Fibroblast of skin of right quadriceps (primary cell): ENCODE measurements around the gene GOLT1A.

Source experiments
- DNase-seq: peaks from one replicate; pipeline ENCODE4 v3.0.0-alpha.2; 2013

Gene GOLT1A

GRCh38 chr1:204216880-204217647 lies 3.3 kb upstream of the GOLT1A start:
- DNase-seq, result no peak

DNA sequence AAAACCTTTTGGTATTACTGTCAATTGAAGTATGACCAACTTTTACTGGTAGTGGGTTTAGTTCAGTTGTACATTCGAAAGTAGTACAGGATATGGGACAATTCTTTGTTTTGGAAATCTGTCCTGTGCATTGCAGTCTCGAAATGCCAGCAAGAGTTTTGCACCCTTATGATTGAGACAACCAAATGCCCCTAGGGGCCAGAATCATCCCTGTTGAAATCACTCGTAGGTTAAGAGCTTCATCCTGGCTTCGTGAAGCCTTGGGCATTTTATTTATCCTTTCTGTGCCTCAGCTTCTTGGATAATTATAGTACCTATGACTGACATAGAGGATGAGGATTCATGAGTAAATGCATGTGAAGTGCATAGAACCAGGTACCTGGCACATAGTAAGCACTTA lies 2.4 kb upstream of the GOLT1A start:
- no peak for DNase-seq

DNA sequence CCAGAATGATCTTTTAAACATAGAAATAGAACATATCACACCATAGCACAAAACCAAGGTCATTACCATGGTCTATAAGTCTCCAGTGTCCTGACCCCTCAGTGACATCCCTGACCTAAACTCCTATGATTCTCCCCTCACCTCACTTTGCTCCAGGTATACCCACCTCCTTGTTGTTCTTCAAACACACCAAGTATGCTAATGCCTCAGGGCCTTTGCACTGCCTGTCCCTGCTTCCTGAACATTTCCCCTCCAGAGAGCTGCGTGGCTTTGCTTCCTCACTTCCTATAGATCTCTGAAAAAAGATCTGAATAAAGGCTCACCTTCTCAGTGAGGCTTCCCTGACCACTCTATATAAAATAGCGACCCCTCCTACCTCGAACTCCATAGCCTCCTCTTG lies 1.1 kb downstream of the GOLT1A start:
- no peak for DNase-seq

DNA sequence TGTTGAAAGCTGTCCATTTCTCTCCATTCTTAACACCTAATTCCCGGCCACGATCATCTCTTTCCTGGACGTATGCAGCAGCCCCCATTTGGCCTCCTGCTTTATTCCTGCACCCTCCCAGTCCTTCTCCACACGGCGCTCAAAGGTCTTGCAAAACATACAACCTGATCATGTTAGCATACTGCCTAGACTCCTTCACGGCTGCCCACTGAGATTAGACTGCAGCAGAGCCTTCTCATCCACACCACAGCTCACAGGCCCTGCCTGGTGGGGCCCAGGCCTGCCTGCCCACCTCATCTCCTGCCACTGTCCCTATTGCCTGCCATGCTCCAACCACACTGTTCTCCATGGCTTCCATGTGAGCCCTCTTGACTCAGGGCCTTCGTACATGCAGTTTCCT lies 2.7 kb downstream of the GOLT1A start:
- no peak for DNase-seq

- DNase-seq, result no peak
Measured at GRCh38 chr1:204207136-204207616, 6.6 kb downstream of the GOLT1A start.

GRCh38 chr1:204206121-204206520 lies 7.7 kb downstream of the GOLT1A start:
- no peak for DNase-seq

DNA sequence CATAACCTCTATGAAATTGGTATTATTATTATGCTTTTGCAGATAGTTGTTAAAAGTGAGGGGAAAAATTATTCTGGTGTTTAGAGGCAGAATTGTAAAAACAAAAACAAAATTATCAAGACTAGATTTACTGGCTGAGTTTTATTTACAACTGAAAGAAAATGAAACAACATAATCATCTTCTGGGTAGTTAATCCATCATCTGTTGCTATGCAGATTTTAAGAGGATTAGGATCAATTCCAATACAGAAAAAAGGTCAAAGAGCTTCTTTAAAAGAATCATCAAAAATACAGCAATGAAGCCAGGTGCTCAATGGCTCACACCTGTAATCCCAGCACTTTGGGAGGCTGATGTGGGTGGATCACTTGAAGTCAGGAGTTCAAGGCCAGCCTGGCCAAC lies 8.3 kb downstream of the GOLT1A start:
- DNase-seq, result no peak

- no peak for DNase-seq
Measured at GRCh38 chr1:204204944-204205343, 8.8 kb downstream of the GOLT1A start.

DNA sequence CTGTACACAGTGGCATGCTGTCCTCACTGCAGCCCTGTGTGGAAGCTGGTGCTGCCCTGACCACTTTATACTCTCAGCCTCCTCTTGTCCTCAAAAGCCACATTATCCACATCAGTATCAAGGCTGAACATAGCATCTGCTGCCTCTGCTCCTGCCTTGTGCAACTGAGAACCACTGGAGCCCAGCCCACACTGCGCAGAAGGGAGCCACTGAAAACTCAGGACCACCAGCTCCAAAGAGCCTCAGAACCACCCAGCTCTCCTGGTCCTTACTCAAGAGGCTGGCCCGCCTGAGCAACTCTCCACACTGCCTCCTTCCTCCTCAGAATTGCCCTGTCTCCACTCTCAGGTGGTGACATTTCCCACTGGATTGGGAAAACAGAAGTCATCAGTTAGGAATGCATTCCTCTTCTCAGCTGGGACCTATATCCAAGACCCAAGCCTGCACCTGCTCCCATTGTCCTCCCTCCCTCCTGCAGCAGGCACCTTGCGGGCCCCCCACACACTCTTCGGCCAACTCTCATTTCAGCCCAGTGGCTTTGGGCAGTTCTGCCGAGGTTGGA lies 10.5 kb downstream of the GOLT1A start:
- no peak for DNase-seq

- no peak for DNase-seq
Measured at GRCh38 chr1:204202481-204202880, 11.3 kb downstream of the GOLT1A start.

GRCh38 chr1:204201348-204202040 lies 12.3 kb downstream of the GOLT1A start:
- no peak for DNase-seq

- DNase-seq, result no peak
Measured at GRCh38 chr1:204199579-204199978, 14.2 kb downstream of the GOLT1A start.

GRCh38 chr1:204198348-204199340 lies 15.1 kb downstream of the GOLT1A start:
- DNase-seq, result peak; percentile 82

GRCh38 chr1:204197068-204197467 lies 16.7 kb downstream of the GOLT1A start:
- DNase-seq, result no peak

DNA sequence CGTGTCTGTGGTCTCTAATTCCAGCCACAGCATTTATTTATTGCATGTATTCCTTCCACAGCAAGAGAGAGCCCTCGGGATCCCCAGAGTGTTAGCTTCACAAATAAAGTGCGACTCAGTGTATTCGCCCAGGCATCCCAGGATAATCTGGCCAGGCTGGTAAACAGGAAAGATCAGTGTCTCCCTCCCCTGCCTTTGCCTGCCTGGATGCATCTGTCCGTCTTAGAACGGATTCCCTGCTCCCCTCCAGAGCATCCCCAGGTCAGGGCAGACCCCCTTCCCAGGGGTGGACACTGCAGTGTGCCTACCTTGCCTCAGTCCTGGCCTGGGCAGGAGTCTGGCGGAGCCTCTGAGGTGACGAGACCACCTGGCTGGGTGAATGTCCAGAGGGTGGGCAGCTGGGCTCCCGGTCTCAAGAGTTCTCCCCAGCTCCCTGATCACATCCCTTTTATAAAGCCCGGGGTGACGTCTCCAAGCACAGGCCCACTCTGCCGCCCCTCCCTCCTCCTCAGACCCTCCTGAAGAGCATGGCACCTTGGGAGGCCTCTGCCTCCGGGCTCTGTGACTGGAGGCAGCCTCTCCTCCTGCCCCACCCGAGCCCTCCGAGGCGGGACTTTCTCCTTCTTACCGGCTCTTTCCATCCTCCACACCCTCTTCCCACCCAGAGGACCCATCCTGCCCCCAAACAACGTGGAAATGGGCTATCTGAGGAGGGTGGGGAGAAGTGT lies 17.6 kb downstream of the GOLT1A start, which contains the start of gene KISS1:
TSS of gene KISS1 (minus strand) at position 424 of the 728 bp plus-strand sequence. CDS start 3,615 bp downstream, outside the sequence.
- no peak for DNase-seq

GRCh38 chr1:204194771-204195170 lies 19.0 kb downstream of the GOLT1A start:
- no peak for DNase-seq

- DNase-seq, result no peak
Measured at GRCh38 chr1:204194080-204194479, 19.7 kb downstream of the GOLT1A start.

DNA sequence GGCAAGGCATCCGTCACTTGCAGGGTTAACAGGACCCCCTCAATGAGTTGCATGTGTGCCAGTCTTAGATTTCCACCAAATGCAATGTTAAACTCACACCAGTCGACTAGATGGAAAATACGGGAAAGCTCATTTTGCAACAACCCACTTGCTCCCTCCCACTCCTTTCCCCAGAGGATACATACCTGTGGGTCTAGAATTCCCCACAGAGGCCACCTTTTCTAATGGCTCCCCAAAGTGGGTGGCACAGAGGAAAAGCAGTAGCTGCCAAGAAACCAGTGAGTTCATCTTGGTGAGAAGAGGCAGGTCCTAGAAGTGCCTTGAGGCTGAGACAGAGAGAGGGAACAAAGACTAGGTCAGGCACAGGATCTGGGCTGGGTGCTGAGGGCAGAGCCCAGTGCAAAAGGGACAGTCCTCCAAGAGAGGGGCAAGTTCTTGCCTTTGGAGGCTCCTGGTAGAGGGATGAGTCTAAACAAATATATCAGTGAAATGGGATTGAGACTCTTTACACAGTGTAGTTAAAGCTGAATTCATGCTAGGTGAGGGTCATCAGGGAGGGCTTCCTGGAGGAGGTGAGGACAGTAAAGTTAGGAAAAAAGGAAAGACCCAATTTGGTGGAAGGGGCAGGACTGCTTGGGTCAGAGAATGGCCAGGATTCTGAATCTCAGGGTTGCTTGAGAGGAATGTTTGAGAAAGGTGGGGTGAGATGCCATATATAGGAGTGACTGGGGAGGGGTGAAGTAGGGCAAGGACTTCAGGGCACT lies 21.0 kb downstream of the GOLT1A start:
- no peak for DNase-seq

- DNase-seq, result no peak
Measured at GRCh38 chr1:204192046-204192445, 21.7 kb downstream of the GOLT1A start.

DNA sequence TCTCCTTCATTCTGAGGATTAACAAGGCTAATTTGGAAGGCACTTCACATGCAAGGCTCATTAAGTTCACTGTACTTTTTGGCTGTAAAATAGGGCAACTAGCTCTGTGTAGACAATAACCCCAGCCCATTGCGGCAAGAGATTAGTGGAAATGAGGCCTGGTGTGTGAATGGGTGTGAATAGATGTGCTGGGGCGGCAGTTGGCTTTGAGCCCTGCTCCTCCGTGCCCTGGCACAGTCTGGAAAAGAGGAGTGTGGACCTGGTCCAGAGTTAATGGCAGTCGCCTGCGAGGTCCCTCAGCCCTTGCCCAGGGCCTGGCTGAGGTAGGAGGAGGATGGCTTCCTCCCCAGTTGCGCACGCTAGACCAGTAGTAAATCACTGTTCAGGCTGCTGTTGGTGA lies 22.3 kb downstream of the GOLT1A start:
- no peak for DNase-seq
